Neural cell (in vitro differentiated cells): Measurements from ENCODE around the gene HIVEP2. TPM values are rescaled to one million over a fixed set of nuclear protein-coding genes. Genes with fewer than 3 reads are reported as not detected.

ENCODE experiments used
- H2AFZ ChIP-seq: fragments of 200-600, 300-800 bp; sonication (generic), shearing (Covaris generic); 2 replicates; pipeline ENCODE4 v1.6.0; 2014; ENCODE audit warnings: low read depth, mild to moderate bottlenecking, antibody characterized with exemption, low read length, moderate library complexity
- H3F3A ChIP-seq: fragments of 200-600 bp; shearing (Covaris generic); 2 replicates; pipeline ENCODE4 v1.6.1; 2016; ENCODE audit warnings: mild to moderate bottlenecking, moderate library complexity, mixed read lengths, antibody characterized with exemption, low read length; ENCODE audit not compliant: insufficient read depth, poor library complexity, severe bottlenecking
- H3K27ac ChIP-seq: fragments of 200-600, 300-800 bp; sonication (generic), shearing (Covaris generic); 2 replicates; pipeline ENCODE4 v1.5.1; 2014; ENCODE audit warnings: mild to moderate bottlenecking, low read length, moderate library complexity
- H3K27me3 ChIP-seq: fragments of 300-800, 200-600 bp; sonication (generic), shearing (Covaris generic); 2 replicates; pipeline ENCODE4 v1.6.0; 2014; ENCODE audit warnings: mild to moderate bottlenecking, low read depth, low read length, moderate library complexity; ENCODE audit not compliant: insufficient read depth
- H3K36me3 ChIP-seq: fragments of 300-800, 200-600 bp; sonication (generic), shearing (Covaris generic); 2 replicates; pipeline ENCODE4 v1.5.1; 2014; ENCODE audit warnings: mild to moderate bottlenecking, antibody characterized with exemption, low read length, moderate library complexity; ENCODE audit not compliant: insufficient read depth
- H3K4me2 ChIP-seq: fragments of 300-800, 200-600 bp; sonication (generic), shearing (Covaris generic); 2 replicates; pipeline ENCODE4 v1.6.0; 2014; ENCODE audit warnings: mild to moderate bottlenecking, low read length
- H3K4me3 ChIP-seq: fragments of 300-800, 200-600 bp; sonication (generic), shearing (Covaris generic); 2 replicates; pipeline ENCODE4 v1.5.1; 2014; ENCODE audit warnings: mild to moderate bottlenecking, low read length, moderate library complexity
- H3K79me2 ChIP-seq: fragments of 200-600 bp; shearing (Covaris generic); replicated peaks from 2 replicates; pipeline ENCODE4 v1.6.0; 2014; ENCODE audit warnings: mild to moderate bottlenecking, low read length, moderate library complexity; ENCODE audit not compliant: insufficient read depth
- H3K9ac ChIP-seq: fragments of 300-800, 200-600 bp; sonication (generic), shearing (Covaris generic); 2 replicates; pipeline ENCODE4 v1.6.1; 2016; ENCODE audit warnings: mild to moderate bottlenecking, low read length, mixed read lengths
- H3K9me2 ChIP-seq: fragments of 200-600 bp; shearing (Covaris generic); 2 replicates; pipeline ENCODE4 v1.6.1; 2016; ENCODE audit warnings: mild to moderate bottlenecking, low read length, mixed read lengths; ENCODE audit not compliant: insufficient read depth
- H3K9me3 ChIP-seq: fragments of 200-600, 300-800 bp; sonication (generic), shearing (Covaris generic); 2 replicates; pipeline ENCODE4 v1.6.1; 2016; ENCODE audit warnings: mild to moderate bottlenecking, mixed run types, low read length, moderate library complexity, mixed read lengths
- H4K20me1 ChIP-seq: fragments of 200-600 bp; shearing (Covaris generic); 2 replicates; pipeline ENCODE4 v1.6.1; 2016; ENCODE audit warnings: mild to moderate bottlenecking, mixed run types; ENCODE audit not compliant: insufficient read depth
- EP300 ChIP-seq: fragments of 450-650 bp; conservative IDR thresholded peaks from 2 replicates; pipeline ENCODE4 v1.6.1; 2014; ENCODE audit warnings: antibody characterized with exemption, mild to moderate bottlenecking, moderate library complexity; ENCODE audit not compliant: poor library complexity, severe bottlenecking
- EZH2 ChIP-seq: fragments of 200-600, 300-800 bp; shearing (Covaris generic), sonication (generic); IDR thresholded peaks from 2 replicates; pipeline ENCODE4 v1.6.1; 2014; ENCODE audit warnings: antibody characterized with exemption, low read length, borderline replicate concordance, mild to moderate bottlenecking; ENCODE audit not compliant: insufficient read depth, poor library complexity, severe bottlenecking
- MXI1 ChIP-seq: fragments of 450-650 bp; conservative IDR thresholded peaks from 2 replicates; pipeline ENCODE4 v1.6.1; 2014; ENCODE audit warnings: antibody characterized with exemption, mild to moderate bottlenecking; ENCODE audit not compliant: poor library complexity, severe bottlenecking
- POLR2AphosphoS5 ChIP-seq: IDR thresholded peaks from 2 replicates; pipeline ENCODE4 v1.6.1; 2012
- RAD21 ChIP-seq: fragments of 450-650 bp; conservative IDR thresholded peaks from 2 replicates; pipeline ENCODE4 v1.6.1; 2014; ENCODE audit warnings: antibody characterized with exemption, mild to moderate bottlenecking, moderate library complexity
- SMC3 ChIP-seq: fragments of 450-650 bp; conservative IDR thresholded peaks from 2 replicates; pipeline ENCODE4 v1.6.1; 2014; ENCODE audit warnings: antibody characterized with exemption, mild to moderate bottlenecking, moderate library complexity; ENCODE audit not compliant: poor library complexity
- TAF1 ChIP-seq: IDR thresholded peaks from 2 replicates; pipeline ENCODE4 v1.6.1; 2012; ENCODE audit warnings: low read depth
- polyA plus RNA-seq: library from polyadenylated mRNA; depleted of rRNA; stranded (reverse); fragments of >200 nt; gene quantifications from 2 replicates; pipeline ENCODE4 v1.2.3, GENCODE V29; 2014
- TF ChIP-seq, protein P1 (sequence below): fragments of 450-650 bp; IDR thresholded peaks from 2 replicates; pipeline ENCODE4 v1.5.1; 2014; ENCODE audit warnings: antibody characterized with exemption, mild to moderate bottlenecking, moderate library complexity; ENCODE audit not compliant: poor library complexity, severe bottlenecking
- TF ChIP-seq, protein P2 (sequence below): IDR thresholded peaks from 2 replicates; pipeline ENCODE4 v1.6.1; 2012; ENCODE audit warnings: borderline replicate concordance

The HIVEP2 gene
- polyA plus RNA-seq, 1 donor from 2014 or later, result 6.0 TPM

DNA sequence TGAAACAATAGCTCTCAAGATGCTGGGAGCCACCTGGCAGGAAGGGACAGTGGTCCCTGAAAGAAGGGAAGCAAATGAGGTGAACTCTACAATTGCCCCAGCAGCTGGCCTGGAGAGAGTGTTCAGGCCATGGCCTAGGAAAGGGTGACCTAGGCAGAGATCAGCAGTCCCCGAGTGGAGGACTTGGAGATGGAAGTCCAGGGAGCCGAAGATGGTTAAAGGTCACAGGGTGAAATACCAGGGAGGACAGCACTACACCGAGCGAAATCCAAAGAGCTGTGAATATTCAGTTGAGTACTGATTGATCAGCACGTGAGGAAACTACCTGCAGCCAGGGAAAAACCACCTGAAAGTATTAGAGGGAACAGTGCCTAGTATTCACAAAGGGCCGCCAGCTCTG, 133.1 kb downstream of the HIVEP2 start:
- Histone ChIP-seq H3K4me3 (no peak overlapping the region), H4K20me1 (no peaks in the 10 kb centered on the region), H3K79me2 (no peaks in the 10 kb centered on the region), H2AFZ (no peak overlapping the region), H3K9me2 (no peaks in the 10 kb centered on the region), H3K4me2 (no peak overlapping the region), H3K36me3 (no peaks in the 10 kb centered on the region), H3K27me3 (no peaks in the 10 kb centered on the region), H3K9ac (no peak overlapping the region), H3K27ac (no peak overlapping the region), H3F3A (no peaks in the 10 kb centered on the region), H3K9me3 (no peaks in the 10 kb centered on the region)
- no peak for TF ChIP-seq SMC3
- no peak for TF ChIP-seq RAD21
- no peak for TF ChIP-seq POLR2AphosphoS5
- TF ChIP-seq EP300, result no peak
- TF ChIP-seq, protein P1, sequence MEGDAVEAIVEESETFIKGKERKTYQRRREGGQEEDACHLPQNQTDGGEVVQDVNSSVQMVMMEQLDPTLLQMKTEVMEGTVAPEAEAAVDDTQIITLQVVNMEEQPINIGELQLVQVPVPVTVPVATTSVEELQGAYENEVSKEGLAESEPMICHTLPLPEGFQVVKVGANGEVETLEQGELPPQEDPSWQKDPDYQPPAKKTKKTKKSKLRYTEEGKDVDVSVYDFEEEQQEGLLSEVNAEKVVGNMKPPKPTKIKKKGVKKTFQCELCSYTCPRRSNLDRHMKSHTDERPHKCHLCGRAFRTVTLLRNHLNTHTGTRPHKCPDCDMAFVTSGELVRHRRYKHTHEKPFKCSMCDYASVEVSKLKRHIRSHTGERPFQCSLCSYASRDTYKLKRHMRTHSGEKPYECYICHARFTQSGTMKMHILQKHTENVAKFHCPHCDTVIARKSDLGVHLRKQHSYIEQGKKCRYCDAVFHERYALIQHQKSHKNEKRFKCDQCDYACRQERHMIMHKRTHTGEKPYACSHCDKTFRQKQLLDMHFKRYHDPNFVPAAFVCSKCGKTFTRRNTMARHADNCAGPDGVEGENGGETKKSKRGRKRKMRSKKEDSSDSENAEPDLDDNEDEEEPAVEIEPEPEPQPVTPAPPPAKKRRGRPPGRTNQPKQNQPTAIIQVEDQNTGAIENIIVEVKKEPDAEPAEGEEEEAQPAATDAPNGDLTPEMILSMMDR, result no peak
- no peak for TF ChIP-seq EZH2
- no peak for TF ChIP-seq TAF1
- TF ChIP-seq, protein P2, sequence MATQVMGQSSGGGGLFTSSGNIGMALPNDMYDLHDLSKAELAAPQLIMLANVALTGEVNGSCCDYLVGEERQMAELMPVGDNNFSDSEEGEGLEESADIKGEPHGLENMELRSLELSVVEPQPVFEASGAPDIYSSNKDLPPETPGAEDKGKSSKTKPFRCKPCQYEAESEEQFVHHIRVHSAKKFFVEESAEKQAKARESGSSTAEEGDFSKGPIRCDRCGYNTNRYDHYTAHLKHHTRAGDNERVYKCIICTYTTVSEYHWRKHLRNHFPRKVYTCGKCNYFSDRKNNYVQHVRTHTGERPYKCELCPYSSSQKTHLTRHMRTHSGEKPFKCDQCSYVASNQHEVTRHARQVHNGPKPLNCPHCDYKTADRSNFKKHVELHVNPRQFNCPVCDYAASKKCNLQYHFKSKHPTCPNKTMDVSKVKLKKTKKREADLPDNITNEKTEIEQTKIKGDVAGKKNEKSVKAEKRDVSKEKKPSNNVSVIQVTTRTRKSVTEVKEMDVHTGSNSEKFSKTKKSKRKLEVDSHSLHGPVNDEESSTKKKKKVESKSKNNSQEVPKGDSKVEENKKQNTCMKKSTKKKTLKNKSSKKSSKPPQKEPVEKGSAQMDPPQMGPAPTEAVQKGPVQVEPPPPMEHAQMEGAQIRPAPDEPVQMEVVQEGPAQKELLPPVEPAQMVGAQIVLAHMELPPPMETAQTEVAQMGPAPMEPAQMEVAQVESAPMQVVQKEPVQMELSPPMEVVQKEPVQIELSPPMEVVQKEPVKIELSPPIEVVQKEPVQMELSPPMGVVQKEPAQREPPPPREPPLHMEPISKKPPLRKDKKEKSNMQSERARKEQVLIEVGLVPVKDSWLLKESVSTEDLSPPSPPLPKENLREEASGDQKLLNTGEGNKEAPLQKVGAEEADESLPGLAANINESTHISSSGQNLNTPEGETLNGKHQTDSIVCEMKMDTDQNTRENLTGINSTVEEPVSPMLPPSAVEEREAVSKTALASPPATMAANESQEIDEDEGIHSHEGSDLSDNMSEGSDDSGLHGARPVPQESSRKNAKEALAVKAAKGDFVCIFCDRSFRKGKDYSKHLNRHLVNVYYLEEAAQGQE, result no peak
- TF ChIP-seq MXI1, result no peak

- Histone ChIP-seq H3K4me2 (no peak overlapping the region), H3K9me3 (no peaks in the 10 kb centered on the region), H3K27ac (no peak overlapping the region), H3K4me3 (no peak overlapping the region), H3K9ac (no peak overlapping the region), H2AFZ (no peak overlapping the region), H4K20me1 (no peaks in the 10 kb centered on the region), H3K9me2 (no peaks in the 10 kb centered on the region), H3K36me3 (no peaks in the 10 kb centered on the region), H3F3A (no peaks in the 10 kb centered on the region), H3K79me2 (no peaks in the 10 kb centered on the region), H3K27me3 (no peaks in the 10 kb centered on the region)
- no peak for TF ChIP-seq EZH2
- TF ChIP-seq POLR2AphosphoS5, result no peak
- TF ChIP-seq SMC3, result no peak
- no peak for TF ChIP-seq RAD21
- TF ChIP-seq, protein P2, result no peak
- no peak for TF ChIP-seq TAF1
Measured at GRCh38 chr6:142810952-142811514, 133.9 kb downstream of the HIVEP2 start.
